Measurements from ENCODE around the gene CAP2. TPM values are rescaled to one million over a fixed set of nuclear protein-coding genes. Genes with fewer than 3 reads are reported as not detected.

The CAP2 gene
- total RNA-seq, 2 experiments from 2014 or later = not detected

DNA sequence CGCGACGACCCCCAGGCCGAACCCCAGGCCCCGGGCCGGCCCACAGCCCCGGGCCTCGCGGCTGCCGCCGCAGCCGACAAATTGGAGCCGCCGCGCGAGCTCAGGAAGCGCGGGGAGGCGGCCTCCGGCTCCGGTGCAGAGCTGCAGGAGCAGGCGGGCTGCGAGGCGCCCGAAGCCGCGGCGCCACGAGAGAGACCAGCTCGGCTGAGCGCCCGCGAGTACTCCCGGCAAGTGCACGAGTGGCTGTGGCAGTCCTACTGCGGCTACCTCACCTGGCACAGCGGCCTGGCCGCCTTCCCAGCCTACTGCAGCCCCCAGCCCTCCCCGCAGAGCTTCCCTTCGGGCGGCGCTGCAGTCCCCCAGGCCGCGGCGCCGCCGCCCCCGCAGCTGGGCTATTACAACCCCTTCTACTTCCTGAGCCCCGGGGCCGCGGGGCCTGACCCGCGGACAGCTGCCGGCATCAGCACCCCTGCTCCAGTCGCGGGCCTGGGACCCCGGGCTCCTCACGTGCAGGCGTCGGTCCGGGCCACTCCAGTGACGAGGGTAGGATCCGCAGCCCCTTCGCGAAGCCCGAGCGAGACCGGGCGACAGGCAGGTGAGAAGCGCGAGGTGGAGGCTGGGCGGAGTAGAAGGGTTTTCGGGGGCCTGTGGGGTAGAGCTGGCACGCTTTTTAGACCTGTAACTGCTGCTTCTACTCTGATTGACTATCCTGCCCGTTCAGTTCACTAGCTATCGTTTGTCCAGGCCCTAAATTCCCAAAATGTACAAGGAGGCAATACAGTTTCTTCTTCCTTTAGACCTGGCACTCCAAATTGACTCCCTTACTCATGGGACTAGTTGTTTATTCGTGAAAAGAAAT lies 207.4 kb downstream of the CAP2 start:
- H3K9me3 Mint-ChIP-seq = no peaks in the 10 kb centered on the region
- H3K36me3 Mint-ChIP-seq (ENCODE audit: low read depth) = peaks cover 6% of the 10 kb centered on the region
- CTCF ChIA-PET = interaction anchor here (0.9 to 3.2 kb wide), 10 partner anchors 10 to 204 kb away, joined by 3 to 21 read pairs (median 4); no protein-coding TSS in a partner anchor
- no peaks in the 10 kb centered on the region for H3K27me3 Mint-ChIP-seq
- peaks cover 26% of the 10 kb centered on the region for H3K4me1 Mint-ChIP-seq (ENCODE audit: low read depth)
- ATAC-seq (peak; percentile 55), DNase-seq (peak; percentile 69)
- POLR2A ChIA-PET = interaction anchor here (0.7 to 2.2 kb wide), 11 partner anchors 9 to 419 kb away, joined by 3 to 15 read pairs (median 4); partner anchors contain the start of gene NUP153
- peak overlapping the region; percentile 77 for H3K4me3 Mint-ChIP-seq
- TF ChIP-seq, protein P1, sequence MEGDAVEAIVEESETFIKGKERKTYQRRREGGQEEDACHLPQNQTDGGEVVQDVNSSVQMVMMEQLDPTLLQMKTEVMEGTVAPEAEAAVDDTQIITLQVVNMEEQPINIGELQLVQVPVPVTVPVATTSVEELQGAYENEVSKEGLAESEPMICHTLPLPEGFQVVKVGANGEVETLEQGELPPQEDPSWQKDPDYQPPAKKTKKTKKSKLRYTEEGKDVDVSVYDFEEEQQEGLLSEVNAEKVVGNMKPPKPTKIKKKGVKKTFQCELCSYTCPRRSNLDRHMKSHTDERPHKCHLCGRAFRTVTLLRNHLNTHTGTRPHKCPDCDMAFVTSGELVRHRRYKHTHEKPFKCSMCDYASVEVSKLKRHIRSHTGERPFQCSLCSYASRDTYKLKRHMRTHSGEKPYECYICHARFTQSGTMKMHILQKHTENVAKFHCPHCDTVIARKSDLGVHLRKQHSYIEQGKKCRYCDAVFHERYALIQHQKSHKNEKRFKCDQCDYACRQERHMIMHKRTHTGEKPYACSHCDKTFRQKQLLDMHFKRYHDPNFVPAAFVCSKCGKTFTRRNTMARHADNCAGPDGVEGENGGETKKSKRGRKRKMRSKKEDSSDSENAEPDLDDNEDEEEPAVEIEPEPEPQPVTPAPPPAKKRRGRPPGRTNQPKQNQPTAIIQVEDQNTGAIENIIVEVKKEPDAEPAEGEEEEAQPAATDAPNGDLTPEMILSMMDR (IDR thresholded peaks at IDR 0.05) = no peak
- peak overlapping the region; percentile 82 for H3K27ac Mint-ChIP-seq
- intact Hi-C loops (cut with micrococcal nuclease) = no loop called here

DNA sequence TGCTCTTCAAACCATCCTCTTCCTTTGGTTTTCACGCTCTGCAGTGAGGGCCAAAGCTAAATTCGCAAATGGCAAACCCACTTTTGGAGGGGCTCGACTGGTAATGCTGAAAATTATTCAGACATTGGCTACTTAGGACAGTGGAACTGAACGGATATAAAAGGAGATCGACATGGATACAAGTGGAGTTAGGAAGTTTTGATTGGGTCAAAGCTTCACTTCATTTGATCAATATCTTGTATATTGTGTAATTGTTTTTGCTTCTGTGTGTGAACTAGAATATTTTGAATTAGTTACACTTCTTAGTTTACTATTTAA lies 207.9 kb downstream of the CAP2 start:
- Mint-ChIP-seq H3K36me3 (ENCODE audit: low read depth) (peaks cover 8% of the 10 kb centered on the region), H3K27ac (peak overlapping the region; percentile 82), H3K9me3 (no peaks in the 10 kb centered on the region), H3K27me3 (no peaks in the 10 kb centered on the region), H3K4me1 (ENCODE audit: low read depth) (peaks cover 26% of the 10 kb centered on the region), H3K4me3 (peak overlapping the region; percentile 77)
- POLR2A ChIA-PET = interaction anchor here (0.6 to 2.2 kb wide), 8 partner anchors 8 to 446 kb away, joined by 3 to 15 read pairs (median 5); partner anchors contain the start of gene NUP153
- CTCF ChIA-PET = interaction anchor here (1.1 to 3.2 kb wide), 7 partner anchors 10 to 199 kb away, joined by 3 to 21 read pairs (median 5); no protein-coding TSS in a partner anchor
- intact Hi-C loops (cut with micrococcal nuclease) = no loop called here
- no peak for DNase-seq
- TF ChIP-seq, protein P1 (IDR thresholded peaks at IDR 0.05) = no peak
- ATAC-seq = no peak

DNA sequence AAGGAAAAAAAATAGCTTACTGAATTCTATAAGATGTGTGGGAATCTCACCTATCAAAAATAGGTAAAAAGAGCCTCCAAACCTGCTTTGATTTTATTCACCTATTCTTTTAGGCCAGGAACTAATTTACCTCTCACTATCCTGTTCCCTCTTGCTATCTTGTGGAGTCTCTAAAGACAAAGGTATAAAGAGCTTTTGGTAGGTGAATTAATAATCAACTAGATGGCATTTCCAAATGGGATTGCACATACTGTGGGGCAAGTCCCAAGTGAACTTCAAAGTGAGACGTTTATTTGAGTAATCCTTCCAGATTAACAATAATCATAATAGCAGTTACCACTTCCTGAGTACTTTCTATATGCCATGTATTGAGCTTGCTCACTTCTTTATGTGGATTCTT lies 209.5 kb downstream of the CAP2 start:
- no peak for ATAC-seq
- peaks cover 12% of the 10 kb centered on the region for H3K36me3 Mint-ChIP-seq (ENCODE audit: low read depth)
- H3K4me3 Mint-ChIP-seq = no peak overlapping the region
- ChIA-PET POLR2A (interaction anchor here (1.1 kb wide), 1 partner anchor 103 kb away, joined by 3 read pairs; no protein-coding TSS in a partner anchor), CTCF (interaction anchor here (0.8 to 1.3 kb wide), 5 partner anchors 10 to 213 kb away, joined by 3 to 4 read pairs (median 3); no protein-coding TSS in a partner anchor)
- intact Hi-C loops (cut with micrococcal nuclease) = no loop called here
- peaks cover 26% of the 10 kb centered on the region for H3K4me1 Mint-ChIP-seq (ENCODE audit: low read depth)
- no peak overlapping the region for H3K27ac Mint-ChIP-seq
- H3K27me3 Mint-ChIP-seq = no peaks in the 10 kb centered on the region
- TF ChIP-seq, protein P1 (IDR thresholded peaks at IDR 0.05) = no peak
- no peak for DNase-seq
- H3K9me3 Mint-ChIP-seq = no peaks in the 10 kb centered on the region

DNA sequence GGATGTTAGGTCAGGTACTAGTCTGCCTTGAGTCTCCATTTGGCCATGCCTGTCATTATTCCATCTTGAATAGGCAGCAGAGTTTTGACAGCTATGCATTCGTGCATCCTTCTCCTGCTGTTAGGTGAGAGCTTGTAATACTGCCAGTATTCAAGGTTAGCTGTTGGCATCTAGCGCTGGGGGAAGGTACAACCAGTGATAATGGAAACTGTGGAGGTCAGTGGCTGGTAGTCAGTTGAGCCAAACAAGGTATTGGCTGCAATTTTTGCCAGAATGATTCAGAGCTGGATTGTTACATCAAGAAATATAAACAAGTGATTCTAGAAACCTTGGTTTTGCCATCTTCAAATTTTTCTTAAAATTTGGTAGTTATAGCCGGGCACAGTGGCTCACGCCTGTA lies 213.2 kb downstream of the CAP2 start:
- Mint-ChIP-seq H3K36me3 (ENCODE audit: low read depth) (peaks cover 12% of the 10 kb centered on the region), H3K9me3 (no peaks in the 10 kb centered on the region), H3K27me3 (no peaks in the 10 kb centered on the region), H3K27ac (peak overlapping the region; percentile 42), H3K4me1 (ENCODE audit: low read depth) (peaks cover 21% of the 10 kb centered on the region), H3K4me3 (no peak overlapping the region)
- ChIA-PET CTCF (interaction anchor here (1.0 to 1.7 kb wide), 2 partner anchors 96 to 197 kb away, joined by 3 to 4 read pairs; no protein-coding TSS in a partner anchor), POLR2A (interaction anchor here (1.3 kb wide), 1 partner anchor 15 kb away, joined by 5 read pairs; no protein-coding TSS in a partner anchor)
- intact Hi-C loops (cut with micrococcal nuclease) = no loop called here
- ATAC-seq (no peak), DNase-seq (no peak)
- TF ChIP-seq, protein P1 (IDR thresholded peaks at IDR 0.05) = no peak

Other genes with a start within 250 kb of the CAP2 start
- not detected for gene RBM24, start 112.2 kb upstream of the CAP2 start, total RNA-seq
- gene FAM8A1, start 206.7 kb downstream of the CAP2 start, total RNA-seq = 1 to 10 TPM; 3.2 to 3.8 TPM